Activated effector memory CD4-positive, alpha-beta T cell treated with Interleukin-2 at 50 U/mL for 16 hours (primary cell): ENCODE results near the gene STK10.

Experiments used
- DNase-seq: peaks from one replicate; pipeline ENCODE4 v3.0.0-alpha.2; 2020

STK10 gene

DNA sequence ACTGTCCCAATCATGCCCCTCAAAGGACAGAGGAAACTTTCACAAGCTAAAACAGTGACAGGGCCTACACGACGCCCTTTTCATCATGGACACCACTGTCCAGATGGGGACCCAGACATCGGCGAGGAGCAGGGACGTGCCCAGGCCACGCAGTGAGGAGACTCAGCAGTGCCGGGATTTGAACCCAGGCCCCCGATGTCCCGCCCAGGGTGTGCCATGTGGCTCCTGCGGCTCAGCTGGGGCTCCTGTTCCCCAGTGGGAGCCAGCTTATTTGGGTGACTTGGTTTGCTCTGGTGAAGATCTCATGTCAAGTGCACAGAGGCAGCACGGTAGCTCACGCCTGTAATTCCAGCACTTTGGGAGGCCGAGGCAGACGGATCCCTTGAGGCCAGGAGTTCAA is 82.2 kb downstream of the STK10 start:
- no peak for DNase-seq

DNA sequence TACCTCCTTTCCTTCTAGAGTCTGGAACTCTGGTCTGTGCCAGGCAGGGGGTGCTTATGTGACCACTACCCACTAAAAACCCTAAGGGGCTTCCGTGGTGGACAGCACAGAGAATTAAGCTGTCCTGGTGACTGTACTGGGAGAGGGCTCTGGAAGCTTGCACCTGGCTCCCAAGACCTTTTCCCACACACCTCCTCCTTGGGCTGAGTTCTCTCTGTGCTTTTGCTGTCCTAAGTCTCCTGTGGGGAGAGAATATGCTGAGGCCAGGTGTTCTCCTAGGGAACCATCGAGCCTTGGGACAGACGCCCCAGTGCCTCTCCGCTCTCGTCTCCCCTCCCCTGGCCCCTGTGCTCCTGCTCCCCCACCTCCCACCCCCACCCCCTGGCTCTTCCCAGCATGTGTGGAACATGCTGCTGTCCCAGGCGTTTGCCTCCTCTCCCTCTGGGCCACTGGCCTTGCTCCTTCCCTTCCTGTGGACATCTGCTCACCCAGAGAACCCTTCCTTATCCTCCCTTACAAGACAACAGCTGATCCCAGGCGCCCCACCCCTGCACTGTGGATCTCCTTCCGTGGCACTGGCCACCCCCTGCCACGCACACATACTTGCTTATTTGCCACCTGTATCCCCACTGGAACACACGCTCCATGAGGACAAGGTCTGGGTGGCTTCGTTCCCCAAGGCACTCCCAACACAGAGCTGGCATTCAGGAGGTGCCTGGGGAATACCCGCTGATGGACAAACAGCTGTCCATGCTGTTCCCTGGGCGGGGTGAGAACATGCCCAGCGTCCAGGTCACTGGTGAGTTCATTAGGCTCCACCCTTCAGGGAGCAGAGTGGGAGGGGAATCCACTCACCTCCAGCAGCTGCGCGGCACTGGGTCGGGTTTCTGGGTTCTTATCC is 83.0 kb downstream of the STK10 start:
- no peak for DNase-seq

DNA sequence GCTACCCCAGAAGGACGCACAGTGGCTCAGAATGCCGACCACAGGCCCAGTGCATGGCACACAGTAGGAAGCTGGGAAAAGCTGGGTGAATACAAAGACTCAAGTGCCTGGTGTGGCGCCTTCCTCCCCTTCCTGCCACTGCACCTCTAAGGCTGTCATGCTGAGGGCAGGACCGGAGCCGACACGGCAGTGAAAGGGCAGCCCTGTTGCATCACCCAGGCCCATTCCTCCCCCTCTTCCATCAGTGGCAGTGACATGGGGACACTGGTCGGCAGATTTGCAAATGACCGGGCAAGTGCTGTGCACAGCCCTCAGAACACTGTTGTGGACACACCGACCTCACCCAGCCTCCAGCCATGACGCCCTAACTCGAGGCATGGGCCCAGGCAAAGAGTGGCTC is 84.0 kb downstream of the STK10 start:
- no peak for DNase-seq

GRCh38 chr5:172102913-172103626 is 85.0 kb downstream of the STK10 start:
- DNase-seq, result no peak

DNA sequence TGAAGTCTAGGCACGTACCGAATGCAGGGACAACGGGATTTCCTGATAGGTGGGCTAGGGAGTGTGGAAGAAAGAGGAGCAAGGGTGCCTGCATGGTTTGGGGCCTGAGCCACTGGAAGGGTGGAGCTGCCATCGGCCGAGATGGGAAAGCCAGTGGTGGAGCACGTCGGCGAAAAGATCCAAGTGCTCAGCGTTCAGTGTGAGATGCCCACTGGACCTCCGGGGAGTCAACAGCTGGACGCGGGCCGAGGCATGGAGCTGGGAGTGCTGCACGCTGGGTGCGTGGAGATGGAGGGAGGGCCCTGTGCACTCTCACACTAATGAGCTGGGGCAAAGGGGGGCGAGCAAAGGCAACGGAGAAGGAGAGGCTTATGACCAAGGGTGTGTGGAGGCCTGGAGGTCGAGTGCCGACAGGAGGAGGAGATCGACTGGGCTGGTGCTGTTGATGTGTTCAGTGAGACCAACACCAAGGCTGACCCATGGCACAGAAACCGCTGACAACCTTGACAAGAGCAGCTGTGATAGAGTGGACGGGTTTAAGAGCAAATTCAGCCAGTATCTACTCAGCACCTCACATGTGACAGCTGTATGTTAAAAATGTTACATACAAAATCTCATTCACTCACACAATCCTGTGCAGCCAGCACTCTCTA is 85.7 kb downstream of the STK10 start:
- no peak for DNase-seq

- DNase-seq, result no peak
Observed at GRCh38 chr5:172101547-172102217, 86.3 kb downstream of the STK10 start.

DNA sequence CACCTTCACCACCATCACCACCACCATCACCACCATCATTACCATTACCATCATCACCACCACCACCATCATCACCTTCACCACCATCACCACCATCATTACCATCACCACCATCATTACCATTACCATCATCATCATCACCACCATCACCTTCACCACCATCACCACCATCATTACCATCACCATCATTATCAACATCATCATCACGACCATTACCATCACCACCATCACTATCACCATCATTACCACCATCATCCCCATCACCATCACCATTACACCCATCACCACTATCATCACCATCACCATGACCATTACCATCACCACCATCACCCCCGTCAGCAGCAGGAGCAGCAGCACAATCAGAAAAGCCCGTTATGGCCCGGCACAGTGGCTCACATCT is 89.1 kb downstream of the STK10 start:
- no peak for DNase-seq

GRCh38 chr5:172098046-172098445 is 90.0 kb downstream of the STK10 start:
- DNase-seq, result no peak

DNA sequence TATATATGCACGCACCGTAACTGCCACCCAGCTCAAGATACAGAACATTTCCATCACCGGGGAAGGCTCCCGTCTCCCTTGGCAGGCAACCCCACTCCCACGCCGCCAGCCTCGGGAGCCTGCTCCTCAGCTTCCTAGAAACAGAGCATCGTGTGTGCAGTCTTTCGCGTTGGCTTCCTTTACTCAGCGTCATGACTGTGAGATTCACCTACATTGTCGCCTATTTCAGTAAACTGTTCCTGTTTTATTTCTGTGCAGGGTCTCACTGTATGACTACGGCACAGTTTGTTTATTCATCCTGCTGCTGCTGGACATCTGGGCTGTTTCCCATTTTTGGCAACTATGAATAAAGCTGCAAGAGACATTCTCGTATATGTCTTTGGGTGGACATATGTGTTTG is 90.7 kb downstream of the STK10 start:
- DNase-seq, result no peak

DNA sequence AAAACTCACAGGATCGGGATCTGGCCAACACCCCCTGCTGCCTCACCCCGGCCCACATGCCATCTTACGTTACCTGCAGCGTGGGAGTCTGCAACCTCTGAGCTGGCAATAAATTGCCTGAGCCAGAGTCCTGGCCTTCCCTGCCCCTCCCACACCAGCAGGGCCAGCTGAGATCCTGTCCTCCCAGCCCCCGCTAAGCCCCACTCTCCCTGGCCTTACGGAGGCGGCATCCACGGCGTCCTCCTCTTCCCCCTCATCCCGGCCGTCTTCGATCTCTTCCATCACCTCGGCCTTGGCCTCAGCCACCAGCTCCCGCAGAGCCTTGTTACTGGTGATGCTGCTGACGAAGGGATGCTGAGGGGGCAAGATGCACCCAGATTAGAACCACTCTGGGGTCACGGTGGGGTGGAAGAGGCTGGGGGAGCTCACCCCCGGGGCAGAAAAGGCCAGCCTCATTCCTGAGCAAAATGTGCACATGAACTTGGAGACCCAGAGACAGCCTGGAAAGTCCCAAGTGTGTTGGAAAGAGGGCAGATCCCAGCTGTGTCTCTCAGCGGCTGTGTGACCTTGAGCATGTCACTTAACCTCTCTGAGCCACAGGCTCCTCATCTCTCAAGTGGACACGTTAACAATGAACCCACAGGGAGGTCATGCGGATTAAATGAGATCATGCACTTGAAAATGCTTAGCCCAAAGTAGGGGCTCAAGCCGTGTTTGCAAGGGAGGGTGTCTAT is 91.7 kb downstream of the STK10 start:
- no peak for DNase-seq

- no peak for DNase-seq
Observed at GRCh38 chr5:172095368-172096206, 92.4 kb downstream of the STK10 start.

- DNase-seq, result no peak
Observed at GRCh38 chr5:172093965-172094364, 94.1 kb downstream of the STK10 start.

DNA sequence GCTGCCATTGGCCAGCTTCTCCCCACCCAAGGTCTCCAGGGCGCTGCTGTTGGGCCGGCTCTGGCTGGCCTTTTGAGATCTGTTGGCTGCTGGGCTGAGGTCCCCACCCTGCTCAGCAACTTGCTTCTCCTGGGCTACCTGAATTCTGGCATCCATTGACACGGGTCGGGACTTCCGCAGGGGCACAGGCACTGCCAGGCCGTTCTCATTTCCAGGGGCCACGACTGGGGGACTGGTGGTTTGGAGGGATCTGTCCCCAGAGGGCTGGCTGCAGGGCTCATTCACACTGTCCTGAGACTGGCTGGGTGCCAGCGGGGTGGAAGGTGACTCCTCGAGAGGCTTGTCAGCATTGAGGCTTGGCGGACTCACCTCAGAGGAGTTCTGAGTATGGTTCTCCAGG is 94.5 kb downstream of the STK10 start:
- no peak for DNase-seq

DNA sequence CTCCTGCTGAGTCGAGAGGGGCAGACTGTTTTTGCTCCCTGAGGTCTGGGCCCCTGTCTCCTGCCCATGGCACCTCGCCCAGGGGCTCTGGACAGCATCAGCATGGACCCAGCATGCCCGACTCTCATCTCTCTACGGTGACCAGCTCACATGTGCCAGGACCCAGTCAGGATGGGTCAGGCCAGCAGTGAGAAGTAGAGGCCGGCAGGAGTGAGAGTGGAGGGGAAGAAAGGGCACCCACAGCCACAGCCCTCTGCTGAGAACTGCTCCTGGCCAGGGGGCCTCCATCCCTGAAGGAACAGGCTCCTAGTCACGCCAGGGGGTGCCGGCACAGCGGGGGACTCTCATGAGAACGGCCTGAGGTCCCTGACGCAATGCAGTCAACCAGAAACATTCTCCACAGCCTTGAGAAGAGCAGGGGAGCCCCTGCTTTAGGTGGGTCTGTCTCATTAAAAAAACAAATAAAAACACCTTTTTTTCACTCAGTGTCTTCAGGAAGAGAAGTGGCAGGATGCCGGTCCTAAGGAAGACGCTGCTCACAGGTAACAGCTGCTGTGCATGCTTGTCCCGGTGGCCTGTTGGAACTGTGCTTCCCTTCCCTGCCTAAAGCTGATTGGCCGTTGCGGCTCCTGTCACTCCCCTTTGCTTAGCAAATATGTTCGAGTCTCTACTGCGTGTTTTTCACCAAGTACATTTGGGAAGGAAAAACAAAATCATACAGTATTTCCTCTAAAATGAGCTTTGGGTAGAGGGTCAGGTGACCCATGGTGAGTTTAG is 95.9 kb downstream of the STK10 start:
- no peak for DNase-seq

DNA sequence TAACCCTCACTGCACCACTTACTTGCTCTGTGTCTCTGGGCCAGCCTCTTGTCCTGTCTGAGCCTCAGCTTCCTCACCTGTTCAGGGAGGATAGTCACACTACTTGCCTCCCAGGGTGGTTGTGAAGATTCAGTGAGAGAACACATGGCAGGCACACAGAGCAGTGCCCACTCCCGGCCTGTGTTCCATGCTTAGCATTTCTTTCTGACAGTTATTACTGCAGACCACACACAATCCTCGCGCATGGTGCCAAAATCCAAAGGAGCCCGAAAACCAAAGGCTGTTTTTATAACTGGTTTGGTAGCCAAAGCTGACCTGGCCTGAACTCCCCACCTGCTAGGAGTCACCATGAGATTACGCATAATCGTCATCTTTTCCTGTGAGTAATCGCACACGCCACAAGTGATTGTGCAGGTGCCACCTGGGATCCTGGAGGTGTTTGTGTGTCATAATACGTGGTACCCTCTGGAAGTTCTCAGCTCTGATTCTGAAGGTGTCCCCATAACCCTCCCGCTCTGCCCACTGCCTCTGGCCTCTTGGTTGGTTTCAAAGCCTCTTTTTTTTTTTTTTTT is 97.0 kb downstream of the STK10 start:
- no peak for DNase-seq

DNA sequence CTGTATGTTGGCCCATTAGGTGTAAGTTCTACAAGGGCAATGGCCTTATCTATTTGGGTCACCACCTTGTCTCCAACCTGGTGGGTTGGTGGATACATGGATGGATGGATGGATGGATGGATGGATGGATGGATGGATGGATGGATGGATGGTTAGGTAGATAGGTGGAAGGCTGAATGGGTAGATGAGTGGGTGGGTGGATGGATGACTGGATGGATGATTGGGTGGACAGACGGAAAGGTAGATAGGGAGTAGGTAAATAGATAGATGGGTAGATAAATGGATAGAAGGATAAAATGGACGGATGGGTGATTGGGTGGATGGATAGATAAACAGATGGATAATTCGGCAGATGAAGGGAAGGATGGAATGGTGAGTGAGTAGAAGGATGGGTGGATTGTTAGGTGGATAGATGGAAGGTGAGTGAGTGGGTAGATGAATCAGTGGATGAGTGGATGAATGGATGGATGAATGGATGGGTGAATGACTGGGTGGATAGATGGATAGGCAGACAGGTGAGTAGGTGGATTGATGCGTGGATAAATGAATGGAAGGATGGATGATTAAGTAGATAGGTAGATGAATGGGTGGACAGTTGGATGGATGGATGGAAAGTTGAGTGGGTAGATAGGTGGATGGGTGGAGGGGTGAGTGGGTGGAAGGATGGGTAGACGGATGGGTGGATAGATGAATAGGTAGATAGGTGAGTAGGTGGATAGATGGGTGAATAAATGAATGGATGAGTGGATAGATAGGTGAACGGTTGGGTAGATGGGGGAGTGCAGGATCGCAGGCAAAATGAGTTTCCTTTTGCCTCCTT is 98.5 kb downstream of the STK10 start:
- no peak for DNase-seq

GRCh38 chr5:172088801-172089200 is 99.2 kb downstream of the STK10 start:
- DNase-seq, result no peak

GRCh38 chr5:172086194-172086975 is 101.6 kb downstream of the STK10 start:
- DNase-seq, result no peak

DNA sequence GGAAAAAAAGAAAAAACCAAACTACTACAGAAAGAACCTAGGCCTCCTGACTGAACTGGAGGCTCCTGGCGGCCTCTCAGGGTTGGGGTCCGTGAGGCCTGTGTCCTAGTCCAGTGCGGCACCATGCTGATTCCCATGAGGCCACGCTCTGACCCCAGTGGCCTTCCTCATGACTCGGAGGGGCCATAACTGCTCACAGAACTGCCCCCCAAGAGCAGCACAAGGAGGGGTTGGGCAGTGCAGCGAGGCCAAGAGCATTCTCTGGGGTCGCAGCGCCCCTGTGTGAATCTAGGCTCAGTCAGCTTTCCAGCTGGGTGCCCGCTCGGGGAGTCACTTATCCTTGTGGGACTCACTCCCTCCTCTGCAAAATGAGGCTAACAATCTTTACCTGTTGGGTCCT is 102.3 kb downstream of the STK10 start:
- no peak for DNase-seq
